Tibial nerve (tissue), 4 donors: ENCODE measurements around the gene GTF2F2. TPM values are rescaled to one million over a fixed set of nuclear protein-coding genes. Genes with fewer than 3 reads are reported as not detected.
"Not testable (repeated sequence)": the region's sequence is repeated elsewhere in the genome, so short reads cannot be mapped to it uniquely, and the experiment has no call there.

Source experiments
- DNase-seq, 2 donors: peaks; one replicate each; pipeline ENCODE4 v3.0.0-alpha.2; 2019; ENCODE audit warnings: low spot score in 2 of 2
- H3K27ac ChIP-seq, 4 donors: fragments of 200-600 bp; sonication (generic) in 3 of 4; one replicate each; pipeline ENCODE4 v1.5.1; 2017 to 2019; ENCODE audit warnings: mild to moderate bottlenecking in 1 of 4
- H3K27me3 ChIP-seq, 2 donors: fragments of 200-600 bp; sonication (generic) in 1 of 2; one replicate each; pipeline versions ENCODE4 v1.5.1 to v1.6.0; 2017 to 2019
- H3K36me3 ChIP-seq, 3 donors: fragments of 200-600 bp; sonication (generic); one replicate each; pipeline ENCODE4 v1.5.1; 2018 to 2019
- H3K4me1 ChIP-seq, 4 donors: fragments of 200-600 bp; sonication (generic) in 3 of 4; one replicate each; pipeline ENCODE4 v1.5.1; 2017 to 2019
- H3K4me3 ChIP-seq, 4 donors: fragments of 200-600 bp; sonication (generic) in 3 of 4; one replicate each; pipeline ENCODE4 v1.5.1; 2017 to 2019; ENCODE audit warnings: mild to moderate bottlenecking in 1 of 4, moderate library complexity in 1 of 4
- H3K9me3 ChIP-seq, 4 donors: fragments of 200-600 bp; sonication (generic) in 3 of 4; one replicate each; pipeline ENCODE4 v1.5.1; 2017 to 2019
- EP300 ChIP-seq, 2 donors: sonication (generic); formaldehyde crosslinking; IDR thresholded peaks; one replicate each; pipeline ENCODE4 v1.6.1; 2017; ENCODE audit warnings: antibody characterized with exemption in 2 of 2, mild to moderate bottlenecking in 1 of 2
- POLR2A ChIP-seq, 2 donors: fragments of 450-650 bp; IDR thresholded peaks; one replicate each; pipeline ENCODE4 v1.6.1; 2017; ENCODE audit warnings: antibody characterized with exemption in 2 of 2, mild to moderate bottlenecking in 2 of 2, moderate library complexity in 2 of 2
- WGBS, 2 donors: methylation state at CpG; one replicate each; pipeline ENCODE4 v1.1.5; 2018; 5-methylcytosine and 5-hydroxymethylcytosine counted together
- total RNA-seq, 4 donors: library from RNA; depleted of rRNA; stranded (reverse); fragments of >200 nt; gene quantifications; one replicate each; pipeline ENCODE4 v1.1.0, GENCODE V29; 2016
- TF ChIP-seq, protein P1 (sequence below), 5 experiments: fragments of 200-600 bp in 3 of 5; fragments of 450-650 bp in 2 of 5; sonication (generic) in 3 of 5; IDR thresholded peaks; one replicate each; pipeline ENCODE4 v1.5.1; 2016 to 2019; ENCODE audit warnings: antibody characterized with exemption in 5 of 5, mild to moderate bottlenecking in 3 of 5, moderate library complexity in 2 of 5

GTF2F2 gene
- total RNA-seq, 4 donors from 2014 or later = 20.2 to 28.8 (median 24.1) TPM

DNA sequence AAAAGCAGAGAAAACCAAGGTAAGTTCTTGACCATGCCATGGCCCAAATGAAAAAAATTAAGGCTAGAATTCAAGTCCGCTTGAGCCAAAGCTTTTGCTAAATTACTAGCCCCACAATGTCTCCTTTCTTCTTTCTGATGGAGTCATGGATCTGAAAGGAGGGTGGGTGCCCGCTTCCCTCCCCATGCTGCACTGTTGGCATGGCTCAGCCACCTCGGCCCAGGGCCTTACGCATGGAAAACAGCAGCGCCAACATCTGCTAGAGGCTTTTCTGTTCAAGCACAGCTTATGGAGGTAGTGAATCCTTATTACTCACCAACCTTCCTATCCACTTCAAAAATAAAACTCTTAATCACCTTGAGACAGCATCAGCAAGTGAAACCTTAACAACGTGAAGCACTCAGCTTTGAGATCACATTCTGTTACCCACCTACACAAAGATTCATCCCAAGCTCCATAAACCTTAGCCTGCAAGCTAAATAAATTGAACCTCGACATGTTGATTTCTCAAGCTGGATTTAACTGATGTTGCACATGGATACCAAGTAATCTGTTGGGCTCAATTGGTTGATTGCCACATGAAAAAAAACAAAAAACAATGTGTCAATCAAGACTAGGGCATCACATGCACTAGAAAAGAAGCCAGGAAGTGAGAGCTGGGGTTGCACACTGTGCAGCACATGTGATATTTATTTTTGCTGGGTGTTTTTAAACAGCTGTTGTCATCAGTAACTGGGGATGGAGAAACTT lies 177.3 kb downstream of the GTF2F2 start:
- no peak for TF ChIP-seq POLR2A (IDR thresholded peaks at IDR 0.05)
- TF ChIP-seq, protein P1, sequence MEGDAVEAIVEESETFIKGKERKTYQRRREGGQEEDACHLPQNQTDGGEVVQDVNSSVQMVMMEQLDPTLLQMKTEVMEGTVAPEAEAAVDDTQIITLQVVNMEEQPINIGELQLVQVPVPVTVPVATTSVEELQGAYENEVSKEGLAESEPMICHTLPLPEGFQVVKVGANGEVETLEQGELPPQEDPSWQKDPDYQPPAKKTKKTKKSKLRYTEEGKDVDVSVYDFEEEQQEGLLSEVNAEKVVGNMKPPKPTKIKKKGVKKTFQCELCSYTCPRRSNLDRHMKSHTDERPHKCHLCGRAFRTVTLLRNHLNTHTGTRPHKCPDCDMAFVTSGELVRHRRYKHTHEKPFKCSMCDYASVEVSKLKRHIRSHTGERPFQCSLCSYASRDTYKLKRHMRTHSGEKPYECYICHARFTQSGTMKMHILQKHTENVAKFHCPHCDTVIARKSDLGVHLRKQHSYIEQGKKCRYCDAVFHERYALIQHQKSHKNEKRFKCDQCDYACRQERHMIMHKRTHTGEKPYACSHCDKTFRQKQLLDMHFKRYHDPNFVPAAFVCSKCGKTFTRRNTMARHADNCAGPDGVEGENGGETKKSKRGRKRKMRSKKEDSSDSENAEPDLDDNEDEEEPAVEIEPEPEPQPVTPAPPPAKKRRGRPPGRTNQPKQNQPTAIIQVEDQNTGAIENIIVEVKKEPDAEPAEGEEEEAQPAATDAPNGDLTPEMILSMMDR (IDR thresholded peaks at IDR 0.05) = no peak
- TF ChIP-seq EP300 (IDR thresholded peaks at IDR 0.05) = no peak
- Histone ChIP-seq H3K9me3 (no peaks in the 10 kb centered on the region), H3K27me3 (peaks cover 0 to 5% of the 10 kb centered on the region in 2 donors), H3K4me1 (peaks cover 0 to 20% (median 5%) of the 10 kb centered on the region in 4 donors), H3K27ac (peak overlapping the region in 1 of 4 donors; percentile 59), H3K36me3 (no peaks in the 10 kb centered on the region), H3K4me3 (no peak overlapping the region)
- WGBS, 2 donors = 52 to 72% methylated on average over 7 of the region's 7 CpGs
- DNase-seq = no peak

DNA sequence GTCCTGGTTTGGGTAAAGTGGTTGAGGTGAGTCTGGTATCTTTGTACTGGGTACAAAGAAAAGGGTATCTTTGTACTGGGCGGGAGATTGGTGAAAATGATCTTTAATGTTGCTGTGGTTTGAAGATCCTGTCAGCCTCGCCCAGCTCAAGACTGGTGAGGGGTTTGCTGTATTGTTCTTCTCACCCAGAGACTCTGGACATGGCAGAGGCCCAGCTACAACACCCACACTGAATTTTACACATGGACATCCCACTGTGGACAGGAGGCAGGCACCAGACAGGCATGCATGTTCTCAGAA lies 177.8 kb downstream of the GTF2F2 start:
- TF ChIP-seq POLR2A (IDR thresholded peaks at IDR 0.05) (no peak), EP300 (IDR thresholded peaks at IDR 0.05) (no peak)
- Histone ChIP-seq H3K36me3 (no peaks in the 10 kb centered on the region), H3K4me1 (peaks cover 0 to 20% (median 5%) of the 10 kb centered on the region in 4 donors), H3K4me3 (no peak overlapping the region), H3K27ac (peak overlapping the region in 1 of 4 donors; percentile 36), H3K27me3 (peaks cover 0 to 5% of the 10 kb centered on the region in 2 donors), H3K9me3 (no peaks in the 10 kb centered on the region)
- no peak for DNase-seq
- WGBS, 2 donors = 62 to 79% methylated on average over 2 of the region's 2 CpGs

DNA sequence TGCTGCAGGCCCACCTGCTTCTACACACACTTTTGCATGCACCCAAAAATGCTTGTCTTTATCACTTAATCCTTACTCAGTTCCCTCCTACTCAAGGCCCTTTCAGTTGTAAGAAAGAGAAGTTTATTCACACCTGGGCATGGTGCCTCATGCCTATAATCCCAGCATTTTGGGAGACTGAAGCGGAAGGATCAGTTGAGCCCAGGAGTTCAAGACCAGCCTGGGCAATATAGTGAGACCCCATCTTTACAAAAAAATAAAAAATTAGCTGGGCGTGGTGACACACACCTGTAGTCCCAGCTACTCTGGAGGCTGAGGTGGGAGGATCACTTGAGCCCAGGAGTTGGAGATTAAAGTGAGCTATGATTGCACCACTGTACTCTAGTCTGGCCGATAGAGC lies 178.2 kb downstream of the GTF2F2 start:
- H3K9me3 ChIP-seq, DNase-seq, H3K4me3 ChIP-seq, H3K36me3 ChIP-seq, H3K27me3 ChIP-seq, H3K27ac ChIP-seq: not testable (repeated sequence)
- 94 to 95% methylated on average over 3 of the region's 3 CpGs for WGBS, 2 donors
- H3K4me1 ChIP-seq = peaks cover 0 to 20% (median 5%) of the 10 kb centered on the region in 4 donors

DNA sequence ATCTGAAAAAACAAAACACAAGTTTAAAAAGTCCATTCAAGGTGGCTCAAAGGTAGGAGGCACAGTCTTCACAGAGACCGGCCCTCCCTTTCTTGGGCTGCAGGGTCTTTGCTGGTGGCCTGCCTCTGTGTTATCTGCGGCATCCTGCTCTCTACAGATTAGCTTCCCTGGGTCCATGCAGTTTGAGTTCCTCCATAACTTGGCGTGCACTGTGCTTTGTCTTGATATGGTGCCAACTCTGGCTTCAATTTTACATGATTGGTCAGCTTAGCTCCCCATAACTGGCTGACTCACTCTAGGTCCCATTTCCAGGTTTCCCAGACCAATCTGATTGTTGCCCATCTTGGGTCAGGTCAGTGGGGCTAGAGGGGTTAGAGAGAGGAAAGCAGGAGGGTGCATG lies 178.9 kb downstream of the GTF2F2 start:
- Histone ChIP-seq H3K36me3 (no peaks in the 10 kb centered on the region), H3K4me3 (no peak overlapping the region), H3K4me1 (peaks cover 0 to 20% (median 5%) of the 10 kb centered on the region in 4 donors), H3K9me3 (no peaks in the 10 kb centered on the region), H3K27ac (no peak overlapping the region), H3K27me3 (peaks cover 0 to 5% of the 10 kb centered on the region in 2 donors)
- 65 to 70% methylated on average over 3 of the region's 3 CpGs for WGBS, 2 donors
- no peak for DNase-seq
- TF ChIP-seq, protein P1 (IDR thresholded peaks at IDR 0.05) = no peak

DNA sequence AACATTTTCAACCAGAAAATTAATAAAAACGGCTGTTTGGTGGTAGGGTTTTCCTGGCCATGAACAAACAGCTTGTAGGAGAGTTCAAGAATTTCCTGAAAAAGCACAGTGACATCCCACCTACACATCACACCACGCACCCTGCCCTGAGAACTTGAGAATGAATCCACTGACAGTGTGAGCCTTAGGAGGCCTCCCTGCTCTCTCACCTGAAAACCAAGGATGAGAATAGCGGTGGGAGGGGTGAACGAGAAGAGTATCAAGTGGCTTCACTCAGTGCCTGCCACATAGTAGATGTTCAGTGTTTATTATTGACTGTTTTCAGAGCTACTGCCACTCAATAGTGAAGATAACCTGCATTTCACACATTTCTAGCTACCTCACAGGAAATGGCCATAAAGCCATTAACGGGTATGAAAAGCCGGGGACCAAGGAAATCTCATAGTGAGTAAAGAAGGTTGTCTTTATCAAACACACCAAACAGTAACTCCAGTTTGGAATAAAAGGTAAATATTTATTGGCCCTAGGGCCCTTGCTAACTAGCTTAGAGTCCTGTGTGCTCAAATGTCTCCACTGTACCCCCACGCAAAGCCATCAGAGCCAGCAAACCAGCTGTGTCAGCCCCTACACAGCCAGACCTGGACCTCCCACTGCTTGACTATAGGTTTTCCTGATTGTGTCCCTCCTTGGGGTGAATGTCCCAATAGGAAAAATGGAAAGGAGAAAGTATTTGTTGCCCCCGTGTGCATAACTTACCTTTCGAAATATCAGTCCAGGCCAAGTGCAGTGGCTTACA lies 180.1 kb downstream of the GTF2F2 start:
- H3K9me3 ChIP-seq = no peaks in the 10 kb centered on the region
- no peaks in the 10 kb centered on the region for H3K36me3 ChIP-seq
- H3K27ac ChIP-seq = no peak overlapping the region
- H3K4me1 ChIP-seq = peaks cover 0 to 20% (median 5%) of the 10 kb centered on the region in 4 donors
- H3K4me3 ChIP-seq = no peak overlapping the region
- no peak for DNase-seq
- 64 to 67% methylated on average over 9 of the region's 9 CpGs for WGBS, 2 donors
- peaks cover 0 to 5% of the 10 kb centered on the region in 2 donors for H3K27me3 ChIP-seq
- TF ChIP-seq EP300 (IDR thresholded peaks at IDR 0.05) = no peak
- no peak for TF ChIP-seq POLR2A (IDR thresholded peaks at IDR 0.05)
- TF ChIP-seq, protein P1 (IDR thresholded peaks at IDR 0.05) = no peak

DNA sequence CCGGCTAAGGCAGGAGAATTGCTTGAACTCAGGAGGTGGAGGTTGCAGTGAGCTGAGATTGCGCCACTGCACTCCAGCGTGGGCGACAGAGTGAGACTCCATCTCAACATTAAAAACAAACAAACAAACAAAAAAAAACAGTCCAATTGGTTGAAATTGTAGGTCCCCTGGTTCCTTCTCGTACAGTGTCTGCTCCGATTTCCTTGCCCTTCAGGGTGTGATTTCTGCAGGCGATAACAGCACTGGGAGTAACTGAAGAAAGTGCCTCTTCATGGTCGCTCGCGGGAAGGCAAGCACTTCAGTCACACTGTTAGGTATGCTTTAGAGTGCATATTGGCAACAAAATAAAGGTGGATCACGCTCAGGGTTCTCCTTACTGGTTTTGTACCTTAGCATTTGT lies 181.0 kb downstream of the GTF2F2 start:
- peaks cover 0 to 5% of the 10 kb centered on the region in 2 donors for H3K27me3 ChIP-seq
- no peaks in the 10 kb centered on the region for H3K9me3 ChIP-seq
- peaks cover 0 to 17% (median 5%) of the 10 kb centered on the region in 4 donors for H3K4me1 ChIP-seq
- TF ChIP-seq, protein P1 (IDR thresholded peaks at IDR 0.05) = no peak
- TF ChIP-seq POLR2A (IDR thresholded peaks at IDR 0.05) (no peak), EP300 (IDR thresholded peaks at IDR 0.05) (no peak)
- no peaks in the 10 kb centered on the region for H3K36me3 ChIP-seq
- no peak overlapping the region for H3K4me3 ChIP-seq
- no peak overlapping the region for H3K27ac ChIP-seq
- WGBS, 2 donors = 67 to 83% methylated on average over 11 of the region's 11 CpGs
- DNase-seq = no peak
